Measurements from ENCODE around the gene LUZP1. TPM values are rescaled to one million over a fixed set of nuclear protein-coding genes. Genes with fewer than 3 reads are reported as not detected.
"Not testable (repeated sequence)": the region's sequence is repeated elsewhere in the genome, so short reads cannot be mapped to it uniquely, and the experiment has no call there.

The LUZP1 gene
- total RNA-seq, 1 donor from 2014 or later: 32.0 TPM

DNA sequence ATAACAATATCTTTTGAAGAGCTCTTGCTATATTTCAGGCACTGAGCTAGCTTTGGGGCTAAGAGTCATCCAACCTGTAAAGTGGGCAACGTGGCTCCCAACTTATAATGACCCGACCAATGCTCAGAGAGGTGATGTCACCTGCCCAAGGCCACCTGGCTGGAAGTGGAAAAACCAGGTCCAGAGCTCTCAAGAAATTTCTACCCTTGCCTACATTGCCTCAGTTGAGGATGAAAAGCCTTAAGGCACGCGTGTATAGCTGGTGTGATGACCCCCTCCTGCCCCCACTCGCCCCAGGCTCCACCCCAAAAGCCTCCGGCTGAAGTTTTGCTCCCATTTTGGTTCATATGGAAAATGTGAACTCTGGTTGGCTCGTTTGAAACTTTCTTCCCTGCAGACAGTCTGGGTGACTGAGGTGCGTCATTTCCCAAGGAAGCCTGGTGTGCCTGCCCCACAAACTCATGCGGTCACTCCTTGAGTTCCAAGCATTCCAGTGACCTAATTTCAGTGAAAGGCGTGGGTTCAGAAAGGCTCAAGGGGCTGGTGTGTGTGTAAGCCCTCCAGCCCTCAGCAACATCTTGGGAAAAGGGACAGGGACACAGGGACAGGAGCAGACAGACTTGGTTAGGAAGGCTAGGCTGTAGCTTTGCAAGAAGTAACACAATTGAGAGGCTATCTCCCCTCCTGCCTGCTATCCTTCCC is 28.1 kb upstream of the LUZP1 start:
- DNase-seq: no peak
- Mint-ChIP-seq H3K4me3 (ENCODE audit: unreplicated experiment) (no peak overlapping the region), H3K27ac (ENCODE audit: unreplicated experiment) (no peak overlapping the region), H3K9me3 (ENCODE audit: unreplicated experiment) (peaks cover 4% of the 10 kb centered on the region), H3K4me1 (ENCODE audit: low read depth, unreplicated experiment) (peaks cover 13% of the 10 kb centered on the region), H3K36me3 (ENCODE audit: unreplicated experiment) (peaks cover 7% of the 10 kb centered on the region), H3K27me3 (ENCODE audit: unreplicated experiment) (peaks cover 6% of the 10 kb centered on the region)
- TF ChIP-seq, protein P1, sequence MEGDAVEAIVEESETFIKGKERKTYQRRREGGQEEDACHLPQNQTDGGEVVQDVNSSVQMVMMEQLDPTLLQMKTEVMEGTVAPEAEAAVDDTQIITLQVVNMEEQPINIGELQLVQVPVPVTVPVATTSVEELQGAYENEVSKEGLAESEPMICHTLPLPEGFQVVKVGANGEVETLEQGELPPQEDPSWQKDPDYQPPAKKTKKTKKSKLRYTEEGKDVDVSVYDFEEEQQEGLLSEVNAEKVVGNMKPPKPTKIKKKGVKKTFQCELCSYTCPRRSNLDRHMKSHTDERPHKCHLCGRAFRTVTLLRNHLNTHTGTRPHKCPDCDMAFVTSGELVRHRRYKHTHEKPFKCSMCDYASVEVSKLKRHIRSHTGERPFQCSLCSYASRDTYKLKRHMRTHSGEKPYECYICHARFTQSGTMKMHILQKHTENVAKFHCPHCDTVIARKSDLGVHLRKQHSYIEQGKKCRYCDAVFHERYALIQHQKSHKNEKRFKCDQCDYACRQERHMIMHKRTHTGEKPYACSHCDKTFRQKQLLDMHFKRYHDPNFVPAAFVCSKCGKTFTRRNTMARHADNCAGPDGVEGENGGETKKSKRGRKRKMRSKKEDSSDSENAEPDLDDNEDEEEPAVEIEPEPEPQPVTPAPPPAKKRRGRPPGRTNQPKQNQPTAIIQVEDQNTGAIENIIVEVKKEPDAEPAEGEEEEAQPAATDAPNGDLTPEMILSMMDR (IDR thresholded peaks at IDR 0.05; ENCODE audit: partially characterized antibody, unreplicated experiment): no peak

DNA sequence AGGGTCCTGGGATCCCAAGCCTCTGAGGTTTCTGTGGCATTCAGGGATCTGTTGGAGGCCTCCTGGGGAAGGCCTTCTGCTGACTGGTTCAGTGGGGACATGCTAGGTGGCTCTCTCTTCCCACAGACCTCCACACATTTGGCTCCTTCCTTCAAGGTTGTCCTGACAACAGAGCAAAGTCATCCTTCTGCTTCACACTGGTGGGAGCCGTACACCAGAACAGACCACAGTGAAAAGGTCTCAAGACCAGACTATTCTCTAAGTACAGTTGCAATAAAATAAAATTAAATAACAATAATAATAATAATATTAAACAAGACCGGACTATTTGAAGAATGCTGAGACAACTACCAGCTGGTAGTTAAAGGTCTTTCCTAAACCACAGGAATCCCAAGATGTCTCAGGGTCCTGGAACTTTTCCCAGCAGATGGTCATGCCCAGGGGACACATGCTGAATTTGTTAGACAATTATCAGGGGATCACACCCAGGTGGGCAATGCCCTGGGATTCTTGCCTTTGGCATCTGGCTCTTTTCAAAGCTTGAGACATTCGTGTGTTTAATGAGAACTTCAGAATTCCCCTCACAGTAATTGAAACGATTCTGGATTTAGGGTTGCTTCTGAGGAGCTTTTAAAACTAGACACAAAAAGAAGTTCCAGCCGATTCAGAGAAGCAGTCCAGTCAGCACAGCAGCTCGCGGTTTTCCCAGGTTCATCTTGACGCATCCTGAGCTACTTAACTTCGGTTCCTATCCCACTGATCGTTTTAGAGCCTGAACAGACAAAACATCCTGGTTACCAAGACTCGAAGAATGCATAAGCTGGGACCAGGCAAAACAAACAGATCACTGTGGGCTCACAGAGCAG is 25.7 kb upstream of the LUZP1 start:
- TF ChIP-seq, protein P1 (IDR thresholded peaks at IDR 0.05; ENCODE audit: partially characterized antibody, unreplicated experiment): no peak
- Mint-ChIP-seq H3K4me3 (ENCODE audit: unreplicated experiment) (no peak overlapping the region), H3K36me3 (ENCODE audit: unreplicated experiment) (peaks cover 7% of the 10 kb centered on the region), H3K27me3 (ENCODE audit: unreplicated experiment) (peaks cover 2% of the 10 kb centered on the region), H3K4me1 (ENCODE audit: low read depth, unreplicated experiment) (peaks cover 13% of the 10 kb centered on the region), H3K27ac (ENCODE audit: unreplicated experiment) (no peak overlapping the region), H3K9me3 (ENCODE audit: unreplicated experiment) (peaks cover 4% of the 10 kb centered on the region)
- no peak for DNase-seq

DNA sequence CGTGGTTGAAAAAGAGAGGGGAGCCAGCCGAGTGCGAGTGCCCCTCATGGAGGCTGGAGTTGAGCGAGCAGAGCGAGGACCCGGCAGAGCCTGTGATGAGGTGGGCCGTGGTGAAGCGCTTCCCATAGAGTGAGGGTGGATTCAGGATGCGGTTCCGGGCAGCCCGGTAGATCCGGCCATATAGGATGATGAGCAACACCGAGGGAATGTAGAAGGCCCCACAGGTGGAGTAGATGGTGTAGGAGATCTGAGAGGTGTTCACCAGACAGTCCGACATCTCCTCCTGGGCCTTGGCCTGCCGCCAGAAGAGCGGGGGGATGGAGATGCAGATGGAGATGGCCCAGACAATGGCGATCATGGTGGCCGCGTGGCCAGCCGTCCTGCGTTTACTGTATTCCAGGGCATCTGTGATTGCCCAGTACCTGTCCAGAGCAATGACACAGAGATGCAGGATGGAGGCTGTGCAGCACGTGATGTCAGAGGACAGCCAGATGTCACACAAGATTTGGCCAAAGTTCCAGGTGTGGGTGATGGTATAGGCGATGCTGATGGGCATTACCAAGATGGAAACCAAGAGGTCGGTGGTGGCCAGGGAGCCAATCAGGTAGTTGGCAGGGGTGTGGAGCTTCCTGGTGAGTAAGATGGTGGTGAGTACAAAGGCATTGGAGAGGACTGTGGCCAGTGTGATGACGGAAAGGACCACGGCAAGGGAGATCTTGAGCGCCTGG is 24.9 kb upstream of the LUZP1 start:
- Mint-ChIP-seq H3K4me3 (ENCODE audit: unreplicated experiment) (no peak overlapping the region), H3K27me3 (ENCODE audit: unreplicated experiment) (peaks cover 2% of the 10 kb centered on the region), H3K4me1 (ENCODE audit: low read depth, unreplicated experiment) (peaks cover 13% of the 10 kb centered on the region), H3K27ac (ENCODE audit: unreplicated experiment) (no peak overlapping the region), H3K9me3 (ENCODE audit: unreplicated experiment) (peaks cover 4% of the 10 kb centered on the region), H3K36me3 (ENCODE audit: unreplicated experiment) (peaks cover 7% of the 10 kb centered on the region)
- DNase-seq: no peak
- TF ChIP-seq, protein P1 (IDR thresholded peaks at IDR 0.05; ENCODE audit: partially characterized antibody, unreplicated experiment): no peak

DNA sequence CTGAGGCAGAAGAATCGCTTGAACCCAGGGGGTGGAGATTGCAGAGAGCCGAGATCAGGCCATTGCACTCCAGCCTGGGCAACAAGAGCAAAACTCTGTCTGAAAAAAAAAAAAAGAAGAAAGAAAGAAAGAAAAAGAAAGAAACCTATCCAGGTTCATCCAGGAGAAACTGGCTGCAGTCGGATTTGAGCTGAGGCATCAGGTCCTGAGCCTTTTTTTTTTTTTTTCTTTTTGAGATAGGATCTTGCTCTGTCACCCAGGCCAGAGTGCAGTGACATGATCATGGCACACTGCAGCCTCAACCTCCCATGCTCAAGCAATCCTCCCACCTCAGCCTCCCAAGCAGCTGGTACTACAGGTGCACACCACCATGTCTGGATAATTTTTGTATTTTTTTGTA is 22.5 kb upstream of the LUZP1 start:
- peaks cover 7% of the 10 kb centered on the region for H3K36me3 Mint-ChIP-seq (ENCODE audit: unreplicated experiment)
- no peak overlapping the region for H3K4me3 Mint-ChIP-seq (ENCODE audit: unreplicated experiment)
- DNase-seq: no peak
- H3K27ac Mint-ChIP-seq (ENCODE audit: unreplicated experiment): no peak overlapping the region
- peaks cover 22% of the 10 kb centered on the region for H3K4me1 Mint-ChIP-seq (ENCODE audit: low read depth, unreplicated experiment)
- H3K9me3 Mint-ChIP-seq (ENCODE audit: unreplicated experiment): peaks cover 6% of the 10 kb centered on the region
- H3K27me3 Mint-ChIP-seq (ENCODE audit: unreplicated experiment): peaks cover 7% of the 10 kb centered on the region
- TF ChIP-seq, protein P1 (IDR thresholded peaks at IDR 0.05; ENCODE audit: partially characterized antibody, unreplicated experiment): no peak

DNA sequence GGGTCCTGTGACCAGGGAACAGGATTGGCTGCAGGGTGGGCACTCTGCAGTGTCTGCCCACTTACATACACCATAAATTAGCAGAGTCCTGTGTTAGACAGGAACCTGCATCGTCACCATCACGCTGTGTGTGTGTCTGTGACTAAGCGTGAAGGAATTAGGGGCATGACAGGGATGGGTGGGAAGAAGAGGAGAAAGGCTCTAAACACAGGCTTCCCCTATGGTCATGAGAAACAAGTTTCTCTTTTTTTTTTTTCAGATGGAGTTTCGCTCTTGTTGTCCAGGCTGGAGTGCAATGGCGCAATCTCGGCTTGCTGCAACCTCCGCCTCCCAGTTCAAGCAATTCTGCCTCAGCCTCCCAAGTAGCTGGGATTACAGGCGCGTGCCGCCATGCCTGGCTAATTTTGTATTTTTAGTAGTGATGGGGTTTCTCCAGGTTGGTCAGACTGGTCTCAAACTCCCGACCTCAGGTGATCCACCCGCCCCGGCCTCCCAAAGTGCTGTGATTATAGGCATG is 20.3 kb upstream of the LUZP1 start:
- DNase-seq; H3K36me3 Mint-ChIP-seq (ENCODE audit: unreplicated experiment); H3K27ac Mint-ChIP-seq (ENCODE audit: unreplicated experiment); H3K4me3 Mint-ChIP-seq (ENCODE audit: unreplicated experiment); H3K27me3 Mint-ChIP-seq (ENCODE audit: unreplicated experiment); H3K9me3 Mint-ChIP-seq (ENCODE audit: unreplicated experiment): not testable (repeated sequence)
- H3K4me1 Mint-ChIP-seq (ENCODE audit: low read depth, unreplicated experiment): peaks cover 13% of the 10 kb centered on the region

Measured in glutamatergic neuron (in vitro differentiated cells).